Activated T-cell treated with anti-CD3 and anti-CD28 coated beads for 24 hours (primary cell): Measurements from ENCODE around the gene TRAPPC5.
A peak's percentile ranks its signal among the peaks of the same experiment; 100 is the strongest.

Experiments
- DNase-seq: peaks from one replicate; pipeline ENCODE4 v3.0.0-alpha.2; 2020; ENCODE audit warnings: low read depth

Gene TRAPPC5

DNA sequence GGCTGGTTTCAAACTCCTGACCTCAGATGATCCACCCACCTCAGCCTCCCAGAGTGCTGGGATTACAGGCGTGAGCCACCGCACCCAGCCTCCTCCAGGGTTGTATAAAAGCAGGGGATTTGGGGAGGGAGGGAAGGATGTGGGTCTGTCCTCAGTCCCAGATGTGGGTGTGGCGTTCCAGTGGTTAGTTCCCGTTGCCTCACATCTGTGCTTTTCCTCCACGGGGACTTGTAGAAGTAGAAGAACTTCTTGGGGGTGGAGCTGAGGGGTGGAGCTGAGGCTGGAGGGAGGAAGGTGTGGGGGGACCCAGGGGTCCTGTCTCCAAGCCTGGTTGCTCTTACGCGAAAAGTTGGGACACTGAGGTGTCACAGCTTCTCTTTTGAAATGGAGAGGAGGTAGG is 4.3 kb upstream of the TRAPPC5 start:
- DNase-seq, result no peak

DNA sequence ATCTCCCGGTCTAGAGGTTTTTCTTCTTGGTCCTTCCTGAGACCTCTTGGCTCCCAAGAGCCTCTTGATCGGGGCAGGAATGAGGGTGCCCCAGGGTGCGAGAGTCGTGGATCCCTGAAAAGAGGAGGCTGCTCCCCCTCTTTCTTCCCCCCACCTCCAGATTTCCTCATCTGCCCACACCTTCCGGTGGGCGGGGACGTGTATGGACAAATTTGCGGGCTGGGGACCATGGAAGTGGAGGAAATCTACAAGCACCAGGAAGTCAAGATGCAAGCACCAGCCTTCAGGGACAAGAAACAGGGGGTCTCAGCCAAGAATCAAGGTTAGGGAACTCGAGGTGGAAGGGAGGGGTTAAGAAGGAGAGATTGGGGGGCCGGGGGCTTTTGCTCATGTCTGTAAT is 3.8 kb upstream of the TRAPPC5 start, which contains the start of gene MCEMP1:
TSS of gene MCEMP1 (plus strand) at position 237 of the 400 bp plus-strand sequence. CDS start at position 268, 31 bp downstream.
- no peak for DNase-seq

DNA sequence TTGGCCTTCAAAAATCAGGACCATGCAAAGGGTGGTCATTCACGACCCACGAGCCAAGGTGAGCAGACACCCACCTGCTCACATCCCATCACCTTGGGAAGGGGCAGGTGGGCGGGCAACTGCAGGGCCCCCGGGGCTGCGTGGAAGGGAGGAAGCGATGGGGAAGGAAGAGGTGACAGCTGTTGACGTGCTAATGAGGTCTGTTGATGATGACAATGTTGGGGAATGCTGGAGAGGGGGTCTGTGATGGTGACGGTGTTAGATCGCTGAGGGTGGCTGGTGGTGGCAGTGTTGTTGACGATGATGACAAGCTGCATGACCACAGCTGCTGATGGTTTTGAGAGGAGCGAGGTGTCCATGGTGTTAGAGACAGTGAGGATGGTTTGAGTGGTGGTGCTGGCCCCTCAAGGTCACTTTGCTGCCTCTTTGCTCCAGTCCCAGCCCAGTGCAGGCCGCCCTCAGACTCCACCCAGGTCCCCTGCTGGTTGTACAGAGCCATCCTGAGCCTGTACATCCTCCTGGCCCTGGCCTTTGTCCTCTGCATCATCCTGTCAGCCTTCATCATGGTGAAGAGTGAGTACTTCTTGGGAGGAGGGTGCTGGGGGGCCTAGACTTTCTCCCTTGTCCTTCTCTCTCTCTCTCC is 2.8 kb upstream of the TRAPPC5 start:
- no peak for DNase-seq

DNA sequence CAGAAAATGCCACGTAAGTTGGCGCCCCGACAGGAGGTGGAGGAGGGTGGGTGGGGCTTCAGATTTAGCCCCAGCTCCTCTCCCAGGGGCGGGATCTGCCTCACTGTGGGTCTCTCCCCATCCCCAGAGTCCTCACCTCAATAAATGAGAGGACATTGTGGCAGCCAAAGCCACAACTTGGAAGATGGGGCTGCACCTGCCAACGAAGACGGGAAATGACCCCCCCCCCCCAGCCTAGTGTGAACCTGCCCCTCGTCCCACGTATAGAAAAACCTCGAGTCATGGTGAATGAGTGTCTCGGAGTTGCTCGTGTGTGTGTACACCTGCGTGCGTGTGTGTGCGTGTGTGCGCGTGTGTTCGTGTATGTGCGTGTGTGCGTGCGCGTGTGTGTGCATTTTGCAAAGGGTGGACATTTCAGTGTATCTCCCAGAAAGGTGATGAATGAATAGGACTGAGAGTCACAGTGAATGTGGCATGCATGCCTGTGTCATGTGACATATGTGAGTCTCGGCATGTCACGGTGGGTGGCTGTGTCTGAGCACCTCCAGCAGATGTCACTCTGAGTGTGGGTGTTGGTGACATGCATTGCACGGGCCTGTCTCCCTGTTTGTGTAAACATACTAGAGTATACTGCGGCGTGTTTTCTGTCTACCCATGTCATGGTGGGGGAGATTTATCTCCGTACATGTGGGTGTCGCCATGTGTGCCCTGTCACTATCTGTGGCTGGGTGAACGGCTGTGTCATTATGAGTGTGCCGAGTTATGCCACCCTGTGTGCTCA is 1.5 kb upstream of the TRAPPC5 start:
- peak; percentile 57 for DNase-seq

DNA sequence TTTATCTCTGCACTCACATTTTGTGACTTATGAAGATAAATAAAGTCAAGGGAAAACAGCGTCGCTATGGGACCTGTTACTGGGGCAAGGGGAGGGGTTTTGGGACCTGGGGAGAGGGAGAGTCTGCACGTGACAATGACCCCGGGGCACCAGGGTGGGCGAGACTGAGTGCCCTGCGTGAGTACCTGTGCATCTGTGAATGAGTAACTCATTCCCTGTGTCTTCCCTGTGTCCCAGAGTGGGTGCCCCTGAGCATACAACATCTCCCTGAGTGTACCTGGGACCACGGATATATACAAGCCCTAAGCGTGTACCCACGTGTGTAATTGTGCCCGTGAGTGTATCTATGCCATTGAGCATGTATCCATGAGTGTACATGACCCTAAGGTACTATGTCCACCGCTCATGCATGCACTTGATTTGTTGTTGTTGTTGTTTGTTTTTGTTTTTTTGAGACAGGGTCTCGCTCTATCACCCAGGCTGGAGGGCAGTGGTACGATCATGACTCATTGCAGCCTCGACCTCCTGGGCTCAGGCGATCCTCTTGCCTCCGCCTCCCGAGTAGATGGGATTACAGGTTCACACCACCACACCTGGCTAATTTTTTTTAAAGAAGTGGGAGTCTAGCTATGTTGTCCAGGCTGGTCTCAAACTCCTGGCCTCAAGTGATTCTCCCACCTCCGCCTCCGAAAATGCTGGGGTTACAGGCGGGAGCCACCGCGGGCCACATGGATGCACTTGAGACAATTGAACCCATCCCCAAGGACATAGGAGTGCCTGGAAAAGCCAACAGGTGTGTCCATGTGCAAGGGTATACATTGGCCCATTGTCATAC is 645 bp upstream of the TRAPPC5 start:
- DNase-seq, result no peak

DNA sequence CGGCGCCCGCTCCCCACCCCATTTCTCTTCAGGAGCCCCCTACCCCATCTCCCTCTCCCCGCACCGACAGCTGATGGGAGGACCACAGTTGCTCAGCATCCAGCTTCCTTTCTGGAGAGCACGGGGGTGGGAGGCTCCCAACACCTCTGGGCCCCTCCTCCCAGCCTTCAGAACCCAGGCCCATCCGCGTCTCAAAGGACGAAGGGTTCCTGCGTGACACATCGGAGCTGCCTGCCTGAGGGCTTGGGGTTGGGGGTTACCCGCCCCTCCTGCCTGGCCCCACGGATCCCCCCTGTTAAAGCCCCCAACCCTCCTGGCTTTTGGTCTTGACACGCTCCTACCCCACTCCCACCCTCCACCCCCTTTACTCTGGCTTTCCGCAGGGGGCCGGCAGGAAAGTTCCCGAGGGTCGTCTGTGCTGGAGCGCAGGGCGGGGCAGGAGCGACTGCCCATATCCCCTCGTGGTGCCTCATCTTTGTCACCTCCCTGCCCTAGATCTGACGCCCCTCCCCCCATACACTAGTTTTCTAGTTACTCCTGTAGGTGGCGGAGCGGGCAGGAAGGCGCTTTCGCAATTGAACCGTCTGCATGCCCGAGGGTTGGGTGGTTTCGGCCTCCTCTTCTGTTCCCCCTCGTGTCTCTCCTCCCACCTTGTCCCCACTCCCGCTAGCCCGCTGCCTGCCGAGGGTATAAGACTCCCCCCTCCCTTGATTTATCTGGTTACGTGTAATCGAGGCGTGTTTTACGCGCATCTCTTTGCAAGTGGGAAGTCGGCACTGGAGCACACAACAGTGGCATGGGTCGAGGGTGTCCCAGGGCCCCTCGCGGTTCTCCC is 924 bp downstream of the TRAPPC5 start:
- peak; percentile 83 for DNase-seq

DNA sequence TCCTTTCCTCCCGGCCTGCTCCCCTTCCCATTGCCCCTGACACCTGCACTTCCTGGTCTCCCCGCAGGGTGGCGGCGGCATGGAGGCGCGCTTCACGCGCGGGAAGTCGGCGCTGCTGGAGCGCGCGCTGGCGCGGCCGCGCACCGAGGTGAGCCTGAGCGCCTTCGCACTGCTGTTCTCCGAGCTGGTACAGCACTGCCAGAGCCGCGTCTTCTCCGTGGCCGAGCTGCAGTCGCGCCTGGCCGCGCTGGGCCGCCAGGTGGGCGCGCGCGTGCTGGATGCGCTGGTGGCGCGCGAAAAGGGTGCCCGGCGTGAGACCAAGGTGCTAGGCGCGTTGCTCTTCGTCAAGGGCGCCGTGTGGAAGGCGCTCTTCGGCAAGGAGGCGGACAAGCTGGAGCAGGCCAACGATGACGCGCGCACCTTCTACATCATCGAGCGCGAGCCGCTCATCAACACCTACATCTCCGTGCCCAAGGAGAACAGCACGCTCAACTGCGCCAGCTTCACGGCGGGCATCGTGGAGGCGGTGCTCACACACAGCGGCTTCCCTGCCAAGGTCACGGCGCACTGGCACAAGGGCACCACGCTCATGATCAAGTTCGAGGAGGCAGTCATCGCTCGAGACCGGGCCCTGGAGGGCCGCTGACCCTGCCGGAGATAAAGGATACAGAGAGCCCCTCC is 1.7 kb downstream of the TRAPPC5 start:
- DNase-seq, result no peak

DNA sequence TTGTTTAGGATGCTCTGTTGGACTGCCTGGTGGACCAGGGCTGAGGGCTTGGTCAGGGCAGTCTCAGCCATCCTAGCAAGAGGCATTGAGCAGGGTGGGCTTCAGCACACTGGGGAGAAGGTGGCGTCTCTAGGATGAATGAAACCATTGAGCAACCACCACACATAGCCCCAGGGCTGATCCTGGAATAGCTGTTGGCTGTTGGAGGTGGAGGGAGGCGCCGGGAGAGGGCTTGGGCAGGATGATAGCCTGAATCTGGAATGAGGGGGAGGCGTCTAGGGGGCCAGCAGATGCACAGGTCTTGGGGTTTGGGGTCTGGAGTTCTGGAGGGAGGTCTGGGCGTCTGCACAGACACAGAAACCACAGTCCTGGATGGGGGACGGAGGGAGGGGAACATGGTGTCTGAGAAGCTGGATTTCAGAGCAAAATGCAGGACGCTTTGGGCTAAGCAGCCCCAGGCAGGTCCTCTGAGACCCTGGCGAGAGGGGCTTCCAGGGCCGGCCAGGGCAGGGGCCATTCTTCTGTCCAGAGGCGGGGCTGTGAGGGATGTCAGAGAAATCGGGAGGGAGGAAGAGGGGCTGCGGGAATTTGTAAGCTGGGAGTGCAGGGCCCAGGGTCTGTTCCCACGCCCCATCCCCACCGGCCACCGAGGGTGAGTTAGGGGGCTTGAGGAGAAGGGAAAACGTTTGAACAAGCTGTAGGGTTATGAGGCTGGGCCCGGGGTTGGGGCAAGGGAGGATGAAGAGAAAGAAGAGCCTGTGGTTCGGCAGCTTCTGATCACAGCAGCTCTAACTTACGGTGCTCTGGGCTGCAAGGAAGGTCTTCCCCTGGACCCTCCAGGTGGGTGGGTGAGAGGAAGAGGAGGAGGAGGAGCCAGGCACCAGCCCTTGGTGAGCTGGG is 5.2 kb downstream of the TRAPPC5 start:
- DNase-seq, result no peak

DNA sequence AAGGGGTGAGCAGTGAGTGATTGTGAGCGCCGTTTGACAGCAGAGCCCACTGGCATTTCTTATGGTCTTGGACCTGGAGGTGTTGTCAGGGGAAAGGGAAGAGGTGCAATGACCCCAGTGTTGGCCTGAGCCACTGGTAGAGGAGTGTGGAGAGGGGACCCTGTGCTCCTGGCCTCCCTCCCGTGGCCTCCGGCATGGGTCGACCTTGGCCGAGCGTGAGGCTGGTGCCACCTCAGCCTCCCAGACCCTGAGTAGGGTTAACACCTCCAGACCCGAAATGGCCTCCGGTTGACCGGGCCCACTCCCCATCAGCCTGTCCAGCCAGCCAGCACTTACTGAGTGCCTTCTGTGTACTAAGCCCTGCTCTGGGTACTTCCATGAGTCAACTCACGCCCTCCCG is 6.5 kb downstream of the TRAPPC5 start:
- no peak for DNase-seq

DNA sequence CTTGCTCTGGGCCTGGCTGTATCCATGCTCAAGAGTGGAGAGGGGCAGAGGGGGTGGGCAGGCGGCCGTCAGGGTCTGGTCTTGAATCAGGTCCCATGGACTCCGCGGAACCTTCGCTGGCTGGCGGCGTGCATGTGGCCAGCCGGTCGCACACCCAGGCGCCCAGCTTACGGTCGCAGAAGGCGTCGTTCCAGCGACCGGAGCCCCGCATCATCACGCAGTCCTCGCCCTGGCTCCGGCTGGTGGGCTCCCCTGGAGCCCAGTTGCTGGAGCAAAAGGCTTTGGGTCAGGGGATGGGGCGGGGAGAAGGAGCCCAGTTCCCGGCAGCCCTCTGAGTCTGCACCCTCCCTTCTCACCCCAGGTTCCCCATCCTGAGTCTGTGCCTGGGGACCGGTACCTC is 8.5 kb downstream of the TRAPPC5 start:
- DNase-seq, result no peak

DNA sequence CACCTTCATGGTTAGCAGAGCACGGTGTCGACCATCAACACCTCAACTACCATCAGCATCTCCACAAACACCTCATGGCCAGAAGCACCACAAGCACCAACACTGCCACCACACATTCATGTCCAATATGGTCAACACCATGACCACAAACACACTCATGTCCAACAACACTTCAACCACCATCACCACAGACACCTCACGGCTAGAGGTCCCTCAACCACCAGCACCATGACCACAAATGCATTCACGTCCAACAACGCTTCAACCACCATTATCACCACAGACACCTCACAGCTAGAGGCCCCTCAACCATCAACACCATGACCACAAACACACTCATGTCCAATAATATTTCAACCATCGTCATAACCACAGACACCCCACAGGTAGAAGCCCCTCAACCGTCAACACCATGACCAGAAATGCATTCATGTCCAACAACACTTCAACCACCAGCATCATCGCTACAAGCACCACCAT is 10.2 kb downstream of the TRAPPC5 start:
- DNase-seq, result no peak

DNA sequence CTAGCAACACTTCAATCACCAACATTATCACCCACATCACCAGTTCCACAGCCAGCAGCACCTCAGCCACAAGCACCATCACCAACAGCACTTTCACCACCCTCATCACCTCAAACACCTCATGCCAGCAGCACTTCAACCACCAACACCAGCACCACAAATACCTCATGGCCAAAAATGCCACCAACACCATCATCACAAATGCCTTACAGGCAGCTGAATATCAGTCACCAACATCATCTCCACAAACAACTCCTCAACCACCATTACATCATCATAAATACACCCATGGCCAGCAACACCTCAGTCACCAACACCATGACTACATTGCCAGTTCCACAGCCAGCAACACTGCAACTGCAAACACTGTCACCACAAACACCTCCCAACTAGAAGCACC is 10.9 kb downstream of the TRAPPC5 start:
- no peak for DNase-seq

DNA sequence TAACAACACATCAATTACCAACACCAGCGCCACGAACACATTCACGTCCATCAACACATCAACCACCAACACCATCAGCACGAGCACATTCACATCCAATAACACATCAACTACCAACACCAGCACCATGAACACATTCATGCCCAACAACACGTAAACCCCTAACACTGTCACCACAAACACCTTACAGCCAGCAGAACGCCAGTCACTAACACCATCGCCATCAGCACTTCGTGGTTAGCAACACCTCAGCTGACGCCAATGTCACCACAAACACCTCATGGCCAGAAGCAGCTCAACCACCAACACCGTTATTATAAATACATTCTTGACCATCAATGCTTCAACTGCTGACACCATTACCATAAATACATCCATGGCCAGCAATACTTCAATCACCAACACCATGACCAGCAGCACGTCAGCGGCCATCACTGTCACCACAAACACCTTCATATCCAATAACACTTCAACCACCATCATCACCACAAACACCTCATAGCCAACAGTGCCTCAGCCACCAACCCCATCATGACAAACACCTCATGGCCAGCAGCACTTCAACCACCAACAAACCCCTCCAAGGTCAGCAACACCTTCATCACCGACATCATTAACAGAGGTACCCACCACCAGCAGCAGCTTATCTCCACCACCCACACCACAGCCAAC is 11.9 kb downstream of the TRAPPC5 start:
- no peak for DNase-seq

DNA sequence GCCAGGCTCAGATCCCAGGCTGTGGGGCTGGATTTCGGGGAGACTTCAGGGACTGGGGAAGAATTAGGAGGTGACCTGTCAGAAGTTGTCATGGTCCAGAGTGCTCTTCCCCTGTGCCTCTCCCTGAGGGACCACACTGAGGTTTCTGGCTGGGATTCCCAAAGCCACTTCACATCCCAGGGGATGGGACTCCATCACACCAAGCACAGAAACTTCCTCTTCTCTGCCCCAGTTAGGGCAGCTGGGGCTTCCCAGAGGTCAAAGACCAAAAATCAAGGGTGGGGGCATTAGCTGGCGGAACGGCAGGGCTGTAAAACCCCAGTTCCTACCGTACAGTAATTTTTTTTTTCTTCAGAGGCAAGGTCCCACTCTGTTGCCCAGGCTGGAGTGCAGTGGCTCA is 13.9 kb downstream of the TRAPPC5 start:
- DNase-seq, result no peak

DNA sequence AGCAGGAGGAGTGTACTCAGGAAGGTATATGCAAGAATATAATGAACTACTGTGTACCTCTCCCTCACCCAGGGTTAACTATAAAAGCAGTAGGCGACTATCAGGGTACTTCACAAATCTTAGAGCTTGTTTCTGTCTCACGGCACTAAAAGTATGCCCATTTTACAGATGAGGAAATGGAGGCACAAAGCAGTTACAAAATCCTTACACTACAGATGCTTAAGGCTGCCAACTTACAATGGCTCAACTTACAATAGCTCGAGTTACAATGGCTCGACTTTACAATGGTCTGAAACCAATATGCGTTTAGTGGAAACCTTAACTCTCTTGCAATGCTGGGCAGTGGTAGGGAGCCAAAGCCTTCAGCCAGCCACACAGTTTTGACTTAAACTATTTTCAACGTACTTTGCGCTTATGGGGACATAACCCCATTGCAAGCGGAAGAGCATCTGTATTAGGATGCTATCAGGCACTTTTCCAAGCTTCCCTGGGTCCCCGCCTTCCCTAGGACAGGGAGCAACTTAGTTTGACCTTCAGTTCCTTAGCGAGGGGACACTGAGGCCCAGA is 17.2 kb downstream of the TRAPPC5 start:
- DNase-seq, result no peak

DNA sequence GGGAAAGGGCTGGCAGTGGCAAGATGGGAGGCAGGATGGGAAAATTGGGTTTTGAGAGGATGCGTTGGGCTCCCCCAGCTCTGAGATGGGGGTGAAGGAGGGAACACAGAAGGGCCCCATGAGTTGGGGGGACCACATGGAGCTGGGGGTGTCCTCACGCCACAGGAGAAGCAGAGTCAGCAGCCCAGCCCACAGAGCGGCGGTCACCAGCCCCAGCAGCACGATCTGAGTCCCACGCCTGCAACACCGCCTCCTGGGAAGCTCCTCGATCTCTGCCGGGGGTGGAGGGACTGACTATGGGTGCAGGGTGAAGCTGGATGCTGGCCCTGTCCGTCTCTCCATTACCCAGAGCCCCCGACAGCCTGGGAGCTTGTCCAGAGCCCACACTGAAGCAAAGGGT is 17.9 kb downstream of the TRAPPC5 start:
- DNase-seq, result no peak

DNA sequence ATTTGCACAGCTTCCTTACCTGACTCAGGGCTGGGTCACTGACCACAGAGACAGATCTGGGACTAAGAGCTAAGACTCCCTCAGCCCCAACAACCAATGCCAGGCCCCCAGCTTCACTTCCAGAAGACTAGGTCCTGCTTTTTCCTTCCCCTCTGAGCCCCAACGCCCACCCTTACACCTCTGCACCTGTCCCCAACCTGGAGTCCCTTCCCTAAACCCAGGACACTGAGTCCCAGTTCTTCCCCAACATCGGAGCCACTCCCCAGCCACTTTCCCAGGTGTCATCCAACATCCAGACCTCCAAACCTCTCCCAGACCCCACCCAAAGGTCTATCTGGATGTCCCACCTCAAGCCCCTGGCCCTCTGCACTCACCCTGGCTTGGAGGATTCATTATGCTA is 18.4 kb downstream of the TRAPPC5 start:
- no peak for DNase-seq

DNA sequence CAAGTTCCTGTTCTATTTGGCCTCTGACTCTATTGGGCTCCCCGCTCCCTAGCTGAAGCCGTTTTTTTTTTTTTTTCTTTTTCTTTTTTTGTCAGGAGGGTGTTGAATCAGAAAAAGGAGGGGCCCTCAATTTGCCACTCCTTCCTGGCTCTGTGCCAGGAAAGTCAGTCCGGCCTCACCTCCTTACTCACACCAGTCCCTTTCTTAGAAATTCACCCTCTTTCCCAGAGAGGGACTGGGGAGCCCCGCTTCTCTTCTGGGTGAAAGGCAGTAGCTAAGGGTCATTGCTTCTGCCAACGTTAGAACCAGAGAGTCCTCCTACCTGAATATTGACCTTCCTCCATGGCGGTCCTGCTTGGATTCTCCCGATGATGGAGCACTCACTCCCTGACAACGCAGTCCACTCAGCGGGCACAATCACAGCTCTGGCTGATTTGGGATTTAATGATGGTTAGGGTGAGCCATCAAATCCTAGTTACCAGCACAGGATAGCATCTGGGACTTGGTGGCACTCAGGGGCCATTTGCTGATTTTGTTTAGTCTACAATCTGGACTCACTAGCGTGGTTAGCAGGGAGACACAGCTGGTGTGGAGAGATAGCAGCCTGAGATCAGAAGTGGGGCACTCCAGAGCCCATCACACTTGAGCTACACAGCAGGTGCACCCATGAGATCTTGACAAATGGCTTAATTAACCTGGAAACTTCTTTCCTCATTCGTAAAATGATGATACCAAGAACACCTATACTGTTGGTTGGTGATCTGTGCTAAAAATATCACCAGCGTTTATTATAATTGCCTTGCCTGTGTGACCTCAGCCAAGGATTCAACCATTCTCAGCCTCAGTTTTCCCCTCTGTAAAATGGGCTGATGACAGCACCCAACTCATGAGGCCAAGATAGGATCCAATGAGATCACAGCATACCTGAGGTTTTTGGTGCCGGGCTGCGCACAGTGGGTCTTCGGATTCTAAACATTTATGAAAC is 19.1 kb downstream of the TRAPPC5 start:
- peak; percentile 35 for DNase-seq
